ENCODE measurements around the gene ITGA11. TPM values are rescaled to one million over a fixed set of nuclear protein-coding genes. Genes with fewer than 3 reads are reported as not detected.

The ITGA11 gene
- polyA plus RNA-seq, 1 donor: 3.7 TPM

GRCh38 chr15:68332266-68332665 is 99.7 kb downstream of the ITGA11 start:
- DNase-seq (ENCODE audit: low read depth): no peak

GRCh38 chr15:68330901-68331300 is 101.1 kb downstream of the ITGA11 start:
- no peak for DNase-seq (ENCODE audit: low read depth)

- DNase-seq (ENCODE audit: low read depth): no peak
Observed at GRCh38 chr15:68330416-68330815, 101.5 kb downstream of the ITGA11 start.

- DNase-seq (ENCODE audit: low read depth): no peak
Observed at GRCh38 chr15:68328964-68329363, 103.0 kb downstream of the ITGA11 start.

- no peak for DNase-seq (ENCODE audit: low read depth)
Observed at GRCh38 chr15:68328443-68328842, 103.5 kb downstream of the ITGA11 start.

GRCh38 chr15:68326711-68327354 is 105.1 kb downstream of the ITGA11 start:
- DNase-seq (ENCODE audit: low read depth): no peak

- no peak for DNase-seq (ENCODE audit: low read depth)
Observed at GRCh38 chr15:68325726-68326125, 106.2 kb downstream of the ITGA11 start.

GRCh38 chr15:68322796-68323195 is 109.2 kb downstream of the ITGA11 start:
- no peak for DNase-seq (ENCODE audit: low read depth)

- DNase-seq (ENCODE audit: low read depth): no peak
Observed at GRCh38 chr15:68321229-68321628, 110.7 kb downstream of the ITGA11 start.

GRCh38 chr15:68319997-68320396 is 112.0 kb downstream of the ITGA11 start:
- no peak for DNase-seq (ENCODE audit: low read depth)

GRCh38 chr15:68318931-68319909 is 112.7 kb downstream of the ITGA11 start:
- DNase-seq (ENCODE audit: low read depth): no peak

GRCh38 chr15:68318008-68318835 is 113.7 kb downstream of the ITGA11 start:
- DNase-seq (ENCODE audit: low read depth): no peak

GRCh38 chr15:68317281-68318007 is 114.5 kb downstream of the ITGA11 start:
- no peak for DNase-seq (ENCODE audit: low read depth)

GRCh38 chr15:68316061-68316804 is 115.7 kb downstream of the ITGA11 start:
- DNase-seq (ENCODE audit: low read depth): no peak

GRCh38 chr15:68315495-68316031 is 116.4 kb downstream of the ITGA11 start:
- DNase-seq (ENCODE audit: low read depth): no peak

- DNase-seq (ENCODE audit: low read depth): no peak
Observed at GRCh38 chr15:68315035-68315434, 116.9 kb downstream of the ITGA11 start.

GRCh38 chr15:68314563-68314962 is 117.4 kb downstream of the ITGA11 start:
- no peak for DNase-seq (ENCODE audit: low read depth)

- no peak for DNase-seq (ENCODE audit: low read depth)
Observed at GRCh38 chr15:68313501-68314410, 118.2 kb downstream of the ITGA11 start.

GRCh38 chr15:68312701-68313204 is 119.2 kb downstream of the ITGA11 start:
- no peak for DNase-seq (ENCODE audit: low read depth)

All from forelimb muscle (tissue), 1 donor.